Left colon (tissue), 2 donors: ENCODE data around the gene TBC1D5. TPM values are rescaled to one million over a fixed set of nuclear protein-coding genes. Genes with fewer than 3 reads are reported as not detected.
"Not testable (repeated sequence)": the region's sequence is repeated elsewhere in the genome, so short reads cannot be mapped to it uniquely, and the experiment has no call there.

Experiments
- ATAC-seq: fragments of 200-7000 bp; cut with Tn5 transposase; one replicate; pipeline ENCODE4 v1.9.1; 2020; ENCODE audit warnings: mild to moderate bottlenecking, moderate library complexity
- DNase-seq, 2 donors: peaks; one replicate each; pipeline ENCODE4 v3.0.0-alpha.2; 2020
- intact Hi-C, 2 donors: fragments of 100-400 bp; cut with DNase I in 1 of 2; cut with micrococcal nuclease in 1 of 2; formaldehyde crosslinking; loops; one replicate each; pipeline versions ENCODE4 v1.11.2 to v1.14.0; 2022; cut with DNase I, micrococcal nuclease
- total RNA-seq, 2 donors: library from RNA; stranded (reverse); fragmentation: NEBNext Ultra II Directional; extraction: Animal tissue kit (Norgen Biotek cat#: 25700); gene quantifications; one replicate each; pipeline ENCODE4 v1.2.1, GENCODE V29; 2021
- donor health status: DM: no; HTN: no; CAD: no.
- donor health status: DM: yes; HTN: yes; CAD: no.

The TBC1D5 gene
- total RNA-seq, 2 donors from 2014 or later: 32.4 to 34.7 TPM

DNA sequence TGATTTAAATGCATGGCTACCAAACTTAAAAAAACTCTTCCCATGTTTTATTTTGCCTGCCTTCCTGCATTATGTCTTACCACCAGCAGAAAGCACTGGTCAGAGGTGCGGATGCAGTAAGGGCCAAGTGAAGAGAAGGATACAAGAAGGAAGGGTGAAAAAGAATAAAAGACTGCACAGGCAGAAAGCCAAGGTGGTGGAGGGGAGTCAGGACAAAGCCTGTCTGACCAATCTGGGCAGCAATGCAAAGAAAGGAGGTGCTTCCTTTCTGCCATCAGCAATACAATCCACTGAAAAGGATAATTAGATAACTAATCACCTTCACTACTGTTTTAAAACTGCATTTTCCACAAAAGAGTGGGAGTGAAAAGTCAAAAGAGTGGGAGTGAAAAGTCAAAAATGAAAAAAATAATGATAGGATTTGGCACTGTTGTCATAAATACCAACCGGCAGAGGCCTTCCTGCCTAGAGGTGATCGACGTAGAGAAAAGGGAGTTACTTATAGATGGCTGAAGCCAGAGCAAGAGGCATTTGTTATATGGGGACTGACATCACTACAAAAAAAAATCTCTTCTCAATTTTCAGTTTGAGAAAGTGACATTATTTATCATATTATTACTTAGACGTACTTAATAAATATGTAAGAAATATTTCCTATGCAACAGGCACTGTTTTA, 385.3 kb downstream of the TBC1D5 start:
- intact Hi-C loops: no loop called here
- no peak for DNase-seq
- no peak for ATAC-seq

DNA sequence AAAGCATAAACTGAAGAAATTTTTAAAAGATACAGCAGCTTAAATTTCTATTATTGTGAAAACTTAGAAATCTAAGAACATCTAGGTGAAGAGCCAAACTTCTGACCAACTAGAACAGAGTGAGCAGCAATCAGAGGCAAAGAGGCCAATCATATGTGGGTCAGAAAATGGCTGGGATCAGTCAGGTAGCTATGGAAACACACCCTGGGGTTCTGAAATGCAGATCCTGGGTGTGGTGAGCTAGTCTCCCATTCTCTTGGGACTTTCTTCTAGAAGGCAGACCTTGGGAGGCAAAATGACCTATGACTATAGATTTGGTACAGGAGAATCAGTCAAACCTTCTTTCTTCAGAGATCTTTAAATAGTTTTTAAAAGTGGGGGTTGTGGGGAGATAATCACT, 385.8 kb downstream of the TBC1D5 start:
- intact Hi-C loops: no loop called here
- ATAC-seq (no peak), DNase-seq (no peak)

DNA sequence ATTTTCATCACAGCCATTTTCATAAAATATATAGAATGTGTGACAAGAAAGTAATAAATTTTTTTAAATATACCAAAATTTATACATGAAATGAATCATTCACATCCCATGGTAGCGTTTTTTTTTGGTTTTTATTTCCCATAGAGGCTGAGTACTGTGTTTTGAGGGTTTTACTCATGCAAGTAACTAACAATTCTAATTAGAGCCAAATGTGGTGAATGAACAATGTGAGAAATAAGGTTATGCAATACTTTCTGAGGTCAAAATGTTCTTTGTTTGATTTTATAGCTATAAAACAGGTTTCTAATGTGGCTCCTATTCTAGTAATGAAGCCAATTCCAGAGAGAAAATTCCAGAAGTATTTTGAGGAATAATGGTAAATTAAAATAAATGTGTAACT, 386.8 kb downstream of the TBC1D5 start:
- no peak for DNase-seq
- intact Hi-C loops: no loop called here
- no peak for ATAC-seq

DNA sequence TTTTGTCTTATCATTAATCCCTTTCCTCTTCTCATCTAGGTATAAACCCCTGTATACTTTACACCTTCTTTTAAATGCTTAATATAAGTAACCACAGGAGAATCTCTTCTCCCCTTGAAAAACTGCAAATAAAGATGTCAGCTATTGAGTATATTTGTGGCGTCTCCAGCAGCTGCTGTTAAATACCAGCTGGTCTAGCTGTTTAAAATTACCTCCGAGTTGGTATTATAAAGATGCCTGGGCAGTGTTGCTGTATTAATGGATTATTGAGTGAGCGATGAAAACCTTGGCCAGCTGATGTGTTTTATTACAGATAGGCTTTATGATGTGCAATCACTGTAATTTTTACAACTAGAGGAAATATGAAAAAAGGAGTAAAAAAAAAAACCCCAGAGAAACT, 388.1 kb downstream of the TBC1D5 start:
- intact Hi-C loops: no loop called here
- DNase-seq (no peak), ATAC-seq (no peak)

DNA sequence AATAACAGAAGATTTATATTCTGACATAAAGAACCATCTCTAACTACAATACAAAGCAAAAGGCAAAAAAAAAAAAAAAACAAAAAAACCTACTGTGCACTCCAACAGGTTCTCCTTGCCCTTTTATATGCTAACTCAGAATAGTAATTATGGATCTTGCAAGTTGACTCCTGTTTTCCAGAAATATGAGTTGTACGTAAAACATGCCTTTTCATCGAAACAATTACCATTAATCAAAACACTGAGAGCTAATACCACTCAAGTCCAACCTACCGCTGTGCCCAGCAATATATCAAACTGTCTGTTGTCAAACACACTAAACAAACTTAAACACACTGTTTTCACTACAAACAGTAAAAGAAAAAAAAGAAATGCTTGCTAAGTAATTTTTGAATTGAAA, 389.8 kb downstream of the TBC1D5 start:
- DNase-seq (no peak), ATAC-seq (no peak)
- intact Hi-C loops: no loop called here

DNA sequence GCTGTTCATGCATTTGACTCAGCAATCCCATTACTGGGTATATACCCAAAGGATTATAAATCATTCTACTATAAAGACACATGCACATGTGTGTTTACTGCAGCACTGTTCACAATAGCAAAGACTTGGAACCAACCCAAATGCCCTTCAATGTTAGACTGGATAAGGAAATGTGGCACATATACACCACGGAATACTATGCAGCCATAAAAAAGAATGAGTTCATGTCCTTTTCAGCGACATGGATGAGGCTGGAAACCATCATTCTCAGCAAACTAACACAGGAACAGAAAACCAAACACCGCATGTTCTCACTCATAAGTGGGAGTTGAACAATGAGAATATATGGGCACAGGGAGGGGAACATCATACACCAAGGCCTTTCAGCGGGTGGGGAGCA, 391.2 kb downstream of the TBC1D5 start:
- DNase-seq, ATAC-seq, intact Hi-C loops: not testable (repeated sequence)

DNA sequence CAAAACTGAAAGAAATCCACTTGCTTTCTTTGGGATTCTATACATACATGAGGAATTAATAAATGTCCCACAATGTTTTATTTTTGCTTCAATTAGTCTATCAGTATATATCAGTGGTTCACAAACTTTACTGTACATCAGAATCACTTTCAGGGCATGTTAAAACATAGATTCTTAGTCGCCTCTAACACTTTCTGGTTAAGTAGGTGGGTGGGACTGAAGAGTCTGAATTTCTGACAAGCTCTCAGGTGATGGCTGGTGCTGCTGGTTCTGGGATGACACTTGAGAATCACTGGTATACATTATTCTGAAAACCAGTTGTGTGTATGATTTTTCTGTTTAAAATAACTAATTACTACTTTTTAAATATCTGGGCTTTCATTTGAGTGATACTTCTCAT, 393.3 kb downstream of the TBC1D5 start:
- intact Hi-C loops: no loop called here
- no peak for ATAC-seq
- DNase-seq: no peak

DNA sequence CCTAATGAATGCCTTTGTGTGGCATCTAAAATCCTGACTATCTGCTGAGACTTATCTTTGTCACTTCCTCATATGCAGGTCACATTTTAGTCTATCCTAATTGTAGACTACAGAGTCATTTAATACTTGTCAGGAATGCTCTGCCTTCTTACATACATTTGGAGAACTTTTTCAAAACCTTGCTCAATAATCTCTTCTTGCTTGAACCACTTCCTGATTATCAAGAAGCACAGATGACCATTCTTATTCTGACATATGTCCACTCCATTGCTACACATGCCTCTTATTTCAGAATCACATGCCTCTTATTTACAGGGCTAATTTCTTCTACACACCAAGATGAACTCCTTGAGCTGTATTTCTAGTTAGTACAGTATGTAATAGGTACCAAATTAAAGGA, 400.3 kb downstream of the TBC1D5 start:
- intact Hi-C loops: no loop called here
- ATAC-seq (no peak), DNase-seq (no peak)

DNA sequence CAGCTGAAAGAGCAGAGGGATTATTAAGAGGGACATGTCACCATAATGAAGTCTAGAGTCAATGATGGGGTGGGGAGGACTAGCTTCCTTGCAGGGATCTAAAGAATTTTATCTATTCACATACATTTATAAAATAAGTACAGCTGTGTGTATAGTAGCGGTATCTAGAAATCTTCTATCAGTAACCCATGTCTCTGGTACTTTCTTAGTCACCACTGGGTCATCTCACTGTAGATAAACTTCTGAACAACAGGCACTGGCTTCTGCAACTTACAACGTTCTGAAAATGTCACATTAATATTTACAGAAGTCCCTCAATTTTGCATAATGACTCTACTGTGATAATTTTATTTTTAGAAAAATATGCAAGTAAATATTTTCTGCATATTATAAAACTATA, 401.7 kb downstream of the TBC1D5 start:
- DNase-seq: no peak
- intact Hi-C loops: no loop called here
- ATAC-seq: no peak

DNA sequence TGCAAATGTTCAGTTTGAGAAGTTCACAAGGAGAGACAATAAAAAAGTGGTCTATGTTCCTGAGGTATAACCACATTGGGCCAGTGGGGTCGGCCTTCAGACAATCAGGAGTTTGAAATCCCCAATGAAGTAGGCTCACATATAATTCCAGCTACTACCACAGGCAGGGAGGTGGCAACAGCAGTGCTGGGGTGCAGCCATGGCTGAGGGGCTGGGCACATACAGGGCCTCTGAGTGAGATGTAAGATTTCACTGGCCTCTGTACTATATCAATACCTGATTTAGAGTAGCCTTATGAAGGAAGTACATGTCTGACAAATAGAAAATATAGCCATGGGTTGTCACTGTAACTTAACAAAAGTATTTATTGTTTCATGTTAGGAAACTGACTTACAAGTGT, 402.2 kb downstream of the TBC1D5 start:
- intact Hi-C loops: no loop called here
- ATAC-seq: no peak
- no peak for DNase-seq

DNA sequence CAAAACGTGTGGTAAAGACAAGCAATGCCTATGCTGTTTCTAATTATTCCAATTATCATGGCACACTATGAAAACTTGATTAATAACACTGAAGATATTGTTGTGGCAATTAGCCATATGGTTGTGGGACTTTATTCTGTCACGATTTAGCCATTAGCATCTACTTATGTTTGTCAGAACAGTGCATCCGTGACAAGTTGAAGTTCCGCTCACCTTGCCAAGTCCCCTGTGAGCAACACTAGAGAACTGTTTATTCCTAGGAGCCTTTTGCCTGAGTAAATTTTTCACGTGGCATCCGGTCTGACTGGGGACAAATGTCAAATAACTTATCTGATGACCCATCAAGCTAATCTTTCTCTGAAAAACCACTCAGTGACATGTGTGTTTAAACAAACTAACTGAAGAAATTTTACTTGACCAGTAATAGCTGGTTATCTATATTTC, 403.3 kb downstream of the TBC1D5 start:
- ATAC-seq (no peak), DNase-seq (no peak)
- intact Hi-C loops: no loop called here

DNA sequence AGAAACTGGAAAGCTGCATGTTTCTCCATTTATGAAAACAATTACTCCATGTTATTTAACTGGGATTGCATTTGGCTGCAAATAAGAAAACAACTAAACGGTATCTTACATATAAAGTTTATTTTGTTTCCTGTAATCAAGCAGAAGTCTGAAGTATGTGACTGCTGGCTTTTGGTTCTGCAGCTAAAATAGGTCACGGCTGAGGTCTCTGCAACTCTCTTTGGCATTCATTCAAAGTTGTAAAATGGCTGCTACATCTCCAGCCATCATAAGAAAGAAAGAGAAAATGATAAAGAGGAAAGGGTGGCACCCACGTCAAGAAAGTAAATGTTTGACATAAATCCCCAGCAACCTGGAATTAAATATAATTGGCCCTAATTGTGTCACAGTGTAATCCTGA, 406.1 kb downstream of the TBC1D5 start:
- no peak for DNase-seq
- intact Hi-C loops: no loop called here
- ATAC-seq: no peak

DNA sequence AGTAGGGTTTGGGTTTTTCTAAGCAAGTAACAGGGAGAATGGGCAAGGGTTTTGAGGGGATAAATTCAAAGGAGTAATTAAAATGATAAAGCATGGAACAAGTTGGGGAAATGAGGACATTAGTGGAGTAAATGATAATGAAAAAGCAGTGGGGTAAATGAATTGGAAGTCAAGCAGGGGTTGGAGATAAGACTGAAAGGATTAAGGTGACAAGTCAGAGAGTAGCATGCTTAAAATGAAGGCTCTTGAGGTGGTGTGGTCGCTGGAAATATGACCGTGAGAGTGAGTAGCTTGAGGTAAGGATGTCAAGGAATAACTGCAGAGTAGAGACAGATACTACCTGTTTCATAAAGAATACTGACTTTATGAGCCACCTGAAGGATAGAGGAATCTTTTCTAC, 408.5 kb downstream of the TBC1D5 start:
- intact Hi-C loops: no loop called here
- DNase-seq: no peak
- ATAC-seq: no peak

DNA sequence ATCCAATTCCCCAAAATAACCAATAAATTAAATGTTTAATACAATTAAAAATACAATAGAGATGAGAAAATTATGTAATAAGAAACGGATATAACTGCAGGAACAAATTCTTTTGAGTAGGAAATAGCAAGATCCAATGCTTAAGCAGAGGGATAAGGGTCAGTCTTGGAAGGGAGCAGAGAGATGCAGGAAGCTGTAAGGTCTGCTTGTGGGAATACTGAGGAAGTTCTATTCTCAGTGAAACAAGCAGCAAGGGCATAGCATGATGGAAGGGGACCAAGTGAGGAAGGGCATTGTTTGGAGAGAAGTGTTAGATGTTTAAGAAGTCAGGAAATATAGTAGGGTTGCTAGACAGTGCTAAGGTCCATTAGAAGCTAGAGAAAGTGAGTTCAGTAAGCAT, 409.0 kb downstream of the TBC1D5 start:
- intact Hi-C loops: no loop called here
- no peak for DNase-seq
- ATAC-seq: no peak

DNA sequence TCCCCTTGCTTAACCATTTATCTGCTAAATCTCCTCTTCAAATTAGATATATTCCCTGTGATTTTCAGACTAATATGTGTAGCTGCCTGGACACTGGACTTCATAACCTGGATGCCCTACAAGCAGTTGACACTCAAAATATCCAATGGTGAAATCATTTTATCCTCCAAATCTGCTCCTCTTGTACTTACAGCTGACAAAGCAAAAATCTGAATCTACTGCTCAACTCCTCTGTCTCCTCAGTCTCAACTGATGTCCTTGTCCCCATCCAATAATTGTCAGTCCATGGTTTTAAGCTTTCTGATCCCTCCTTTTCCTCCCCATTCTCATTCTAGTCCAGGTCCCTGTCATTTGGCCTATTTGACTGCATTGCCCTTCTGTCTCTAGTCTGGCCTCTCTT, 411.8 kb downstream of the TBC1D5 start:
- intact Hi-C loops: no loop called here
- DNase-seq (no peak), ATAC-seq (no peak)

DNA sequence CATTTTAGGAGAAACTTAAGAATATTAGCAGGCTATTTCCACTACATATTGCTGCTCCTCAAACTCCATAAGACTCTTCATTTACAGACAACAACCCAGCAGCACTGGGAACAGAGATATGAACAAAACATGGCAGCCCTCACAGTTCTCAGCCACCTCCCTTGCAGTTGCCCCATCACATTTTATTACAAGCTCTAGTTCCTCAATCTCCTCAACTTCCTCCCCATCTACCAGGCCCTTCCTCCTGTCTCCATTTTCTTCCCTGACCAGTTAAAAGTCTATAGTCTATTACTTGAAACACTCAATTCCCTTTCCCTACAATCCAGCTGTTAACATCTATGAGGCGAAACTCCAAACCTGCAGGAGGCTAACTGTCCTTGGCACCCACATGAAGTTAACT, 412.5 kb downstream of the TBC1D5 start:
- DNase-seq (no peak), ATAC-seq (no peak)
- intact Hi-C loops: no loop called here

DNA sequence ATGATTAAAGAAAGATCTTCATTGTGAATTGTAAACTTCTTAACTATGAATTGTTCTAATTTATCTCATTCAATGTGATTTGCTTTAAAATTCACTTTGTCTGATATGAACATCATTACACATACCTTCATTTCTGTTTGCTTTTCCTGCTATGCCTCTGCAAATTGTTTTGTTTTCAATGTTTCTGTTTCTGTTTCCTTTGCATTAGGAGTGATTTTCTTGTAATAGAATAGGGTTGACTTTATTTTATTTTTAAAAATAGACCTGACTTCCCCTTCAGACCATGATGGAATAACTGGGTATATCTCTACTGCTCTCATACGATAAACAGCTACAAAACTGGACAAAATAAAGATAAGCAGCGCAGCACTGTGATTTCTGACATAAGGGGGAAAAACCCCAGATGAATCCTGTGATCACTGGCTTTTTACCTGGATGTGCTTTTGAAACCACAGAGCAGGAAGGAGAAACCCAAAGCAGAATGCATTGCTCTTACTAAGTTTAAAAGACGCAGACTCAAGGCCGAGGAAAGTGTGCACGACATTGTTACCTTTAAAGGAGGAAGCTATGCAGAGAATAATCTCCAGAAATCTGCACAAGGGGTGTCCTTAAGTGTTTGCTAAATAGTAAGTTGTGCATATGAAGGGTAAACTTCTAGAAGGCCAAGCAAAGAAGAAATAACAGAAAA, 420.2 kb downstream of the TBC1D5 start:
- ATAC-seq: no peak
- intact Hi-C loops: no loop called here
- no peak for DNase-seq

DNA sequence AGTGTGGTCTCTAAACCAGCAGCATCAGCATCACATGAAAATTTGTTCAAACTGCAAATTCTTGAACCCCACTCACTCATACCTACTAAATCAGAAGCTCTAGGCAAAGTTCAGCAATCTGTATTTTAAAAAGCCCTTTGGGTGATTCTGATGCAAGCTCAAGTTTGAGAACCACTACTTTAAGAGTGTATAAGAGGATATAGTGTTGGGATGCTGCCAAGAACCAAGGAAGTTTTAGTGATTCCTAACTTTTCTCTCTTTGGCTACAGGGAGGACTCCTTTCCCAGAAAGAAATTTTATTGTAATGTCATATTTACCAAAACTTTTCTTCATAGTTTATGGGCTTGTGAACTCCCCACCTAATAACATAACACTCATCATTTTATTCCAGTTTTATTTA, 422.2 kb downstream of the TBC1D5 start:
- no peak for ATAC-seq
- no peak for DNase-seq
- intact Hi-C loops: no loop called here

DNA sequence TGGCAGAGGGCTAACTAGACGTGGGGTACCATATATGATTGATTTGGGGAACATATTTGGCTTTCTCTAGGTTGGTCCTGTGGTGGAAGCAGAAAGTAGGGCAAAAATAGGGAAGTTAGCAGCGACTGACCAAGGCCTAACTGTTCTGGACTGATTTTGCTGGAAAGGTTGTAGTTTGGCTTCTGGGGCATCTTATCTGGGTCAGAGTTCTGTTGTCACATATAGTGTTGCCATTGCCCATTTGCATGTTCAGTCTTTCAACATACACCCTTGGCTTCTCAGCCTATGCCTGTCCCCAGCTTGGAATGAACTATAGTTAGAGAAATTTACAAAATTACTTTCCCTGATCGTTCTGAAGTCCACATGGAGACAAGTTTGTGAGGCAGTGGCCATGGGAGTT, 426.5 kb downstream of the TBC1D5 start:
- no peak for ATAC-seq
- DNase-seq: no peak
- intact Hi-C loops: no loop called here

DNA sequence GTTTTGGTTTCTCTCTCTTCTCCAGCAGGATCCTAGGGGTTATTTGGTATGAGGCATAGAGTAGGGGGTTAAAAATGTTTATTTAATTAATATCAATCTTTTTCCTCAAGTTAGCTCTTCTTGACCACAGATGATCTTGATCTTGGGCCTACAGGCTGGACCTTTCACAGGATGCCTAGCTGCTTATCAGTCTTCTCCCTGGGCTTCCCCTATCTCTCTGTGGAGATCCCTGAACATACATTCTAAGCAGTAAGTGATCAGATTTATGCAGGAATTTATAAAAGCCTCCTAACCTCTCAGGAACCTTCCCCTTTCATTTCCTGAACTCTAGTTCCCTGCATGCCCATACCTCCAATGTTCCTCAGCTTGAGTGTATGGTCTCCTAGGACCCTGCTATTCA, 428.3 kb downstream of the TBC1D5 start:
- intact Hi-C loops: no loop called here
- no peak for ATAC-seq

DNA sequence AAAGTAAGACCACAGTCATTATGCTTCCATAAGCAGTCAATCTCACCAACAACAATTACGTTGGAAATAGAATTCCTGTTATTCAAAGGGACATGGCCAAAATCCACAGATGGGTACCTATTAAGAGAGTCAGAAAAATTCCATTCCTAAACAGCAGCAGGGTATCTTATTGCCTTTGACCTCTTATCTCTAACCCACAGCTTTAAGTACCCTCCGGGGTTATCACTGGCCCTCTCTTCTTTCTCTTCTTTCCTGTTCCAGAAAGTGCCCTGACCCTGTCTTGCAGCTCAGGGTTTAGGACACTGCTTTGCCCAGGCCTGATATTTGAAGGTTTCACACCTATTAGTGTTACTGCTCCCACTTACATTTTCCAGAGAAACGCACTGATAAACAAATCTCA, 428.7 kb downstream of the TBC1D5 start:
- ATAC-seq: no peak
- intact Hi-C loops: no loop called here

More for the DNA sequence above, 428.3 kb downstream of the TBC1D5 start:
- no peak for DNase-seq

More for the DNA sequence above, 428.7 kb downstream of the TBC1D5 start:
- no peak for DNase-seq
